ENCODE results near the gene TNFAIP8.
"Not testable (repeated sequence)": the region's sequence is repeated elsewhere in the genome, so short reads cannot be mapped to it uniquely, and the experiment has no call there.

DNA sequence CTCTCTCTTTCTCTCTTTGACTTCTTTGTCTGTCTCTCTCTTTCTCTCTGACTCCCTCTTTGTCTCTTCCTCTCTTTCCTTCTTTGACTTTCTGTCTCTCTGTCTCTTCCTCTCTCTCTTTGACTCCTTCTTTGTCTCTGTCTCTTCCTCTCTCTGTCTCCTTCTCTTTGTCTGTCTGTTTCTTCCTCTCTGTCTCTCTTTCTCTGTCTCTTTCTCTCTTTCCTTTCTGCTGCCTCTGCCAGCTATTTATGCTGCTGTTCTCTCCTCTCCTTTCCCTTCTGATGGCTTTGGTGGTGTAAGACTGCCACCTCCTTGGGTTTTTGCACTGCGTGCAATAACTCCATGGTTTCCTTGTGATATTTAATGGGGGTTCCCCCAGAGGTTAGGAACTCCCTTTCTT is 72.3 kb downstream of the TNFAIP8 start:
- not testable (repeated sequence) for TF ChIP-seq CTCF (IDR thresholded peaks at IDR 0.05; ENCODE audit: low read depth, low read length); EZH2phosphoT487 (IDR thresholded peaks at IDR 0.05; ENCODE audit: low read depth)

Data from OCI-LY3 (cell line).